ENCODE data around the gene FAM120B. TPM values are rescaled to one million over a fixed set of nuclear protein-coding genes. Genes with fewer than 3 reads are reported as not detected.

The FAM120B gene
- total and polyA plus RNA-seq, 2 of the 4 experiments (the other 2 are of a cell fraction) = 15.3 to 28.0 TPM

- no CpG with 5 or more reads among the region's 6 CpGs for WGBS, 2 experiments (ENCODE audit: extremely low coverage in 2 of 2, insufficient read length in 1 of 2)
- dilution Hi-C loops (cut with HindIII; ENCODE audit: low sequenced_read_pairs, unreplicated experiment) (no loop called here), intact Hi-C loops (cut with micrococcal nuclease) (no loop called here), in situ Hi-C loops (cut with MboI; ENCODE audit: low sequenced_read_pairs) (no loop called here)
- peaks cover 13% of the 10 kb centered on the region; the same call in 1 of the 2 replicates for H3K9me1 ChIP-seq (ENCODE audit: insufficient read depth, low read length)
- H2BK15ac ChIP-seq (ENCODE audit: low read depth, low read length) = no peak overlapping the region
- ATAC-seq (ENCODE audit: low read depth) (no peak), DNase-seq (no peak)
- no peak overlapping the region for H3K4me3 ChIP-seq (ENCODE audit: insufficient read depth, low read depth, low read length)
- H3K27ac ChIP-seq (ENCODE audit: insufficient read depth, low read length) = no peak overlapping the region
- no peak for TF ChIP-seq ELK1 (IDR thresholded peaks at IDR 0.05; ENCODE audit: borderline replicate concordance, low read depth, low read length)
- no peak for TF ChIP-seq USF2 (IDR thresholded peaks at IDR 0.05; ENCODE audit: low read depth, low read length)
- no peak for TF ChIP-seq MXI1 (IDR thresholded peaks at IDR 0.05; ENCODE audit: borderline replicate concordance, low read depth, low read length)
- peaks cover 26% of the 10 kb centered on the region for H3K36me3 ChIP-seq (ENCODE audit: control insufficient read depth, insufficient read depth, low read length)
- ChIA-PET CTCF (no interaction called here), POLR2A (ENCODE audit: unreplicated experiment) (no interaction called here)
- no peaks in the 10 kb centered on the region for H3K27me3 ChIP-seq (ENCODE audit: control insufficient read depth, insufficient read depth, low read length)
- H3K4ac ChIP-seq (ENCODE audit: low read depth, low read length) = no peak overlapping the region
- H3K23ac ChIP-seq (ENCODE audit: low read depth, low read length) = no peak overlapping the region
- no peak overlapping the region for H2AK5ac ChIP-seq (ENCODE audit: low read depth, low read length)
- H2BK5ac ChIP-seq (ENCODE audit: low read depth, low read length, poor library complexity, severe bottlenecking) = no peak overlapping the region
- no peak overlapping the region for H3K56ac ChIP-seq (ENCODE audit: extremely low read depth, insufficient read depth, low read length)
- no peak overlapping the region for H4K5ac ChIP-seq (ENCODE audit: low read depth, low read length)
- no peak overlapping the region for H2AK9ac ChIP-seq (replicated peaks; ENCODE audit: low read depth, low read length, poor library complexity)
- H3K9ac ChIP-seq (ENCODE audit: low read depth, low read length) = no peak overlapping the region
- no peak overlapping the region for H2BK20ac ChIP-seq (ENCODE audit: low read depth, low read length)
- no TSS peak for BruUV-seq (replicated peaks)
- peaks cover 9 to 14% of the 10 kb centered on the region in 2 experiments; a peak in 3 of 4 replicates for H3K79me1 ChIP-seq (ENCODE audit: low read depth in 1 of 2, low read length in 2 of 2)
- no peak overlapping the region for H3K4me2 ChIP-seq (ENCODE audit: low read depth, low read length)
- no peak overlapping the region for H2BK120ac ChIP-seq (ENCODE audit: low read depth, low read length)
- H2AFZ ChIP-seq (replicated peaks; ENCODE audit: low read length, poor library complexity) = no peak overlapping the region
- peaks cover 6% of the 10 kb centered on the region for H3K9me3 ChIP-seq (ENCODE audit: control insufficient read depth, insufficient read depth, low read length)
- H3K4me1 ChIP-seq (ENCODE audit: control insufficient read depth, insufficient read depth, low read length) = no peaks in the 10 kb centered on the region
- no peak overlapping the region for H3K14ac ChIP-seq (replicated peaks; ENCODE audit: low read depth, low read length)
- H3K18ac ChIP-seq (ENCODE audit: low read depth, low read length) = no peak overlapping the region
- no peak overlapping the region for H4K91ac ChIP-seq (ENCODE audit: insufficient read depth, low read depth, low read length)
- H4K20me1 ChIP-seq (ENCODE audit: insufficient read depth, low read length) = no peaks in the 10 kb centered on the region
- no peak overlapping the region for H4K8ac ChIP-seq (ENCODE audit: low read depth in 2 of 2, low read length in 2 of 2)
Measured at GRCh38 chr6:170355661-170356060, 49.1 kb downstream of the FAM120B start.
